ENCODE measurements around the gene TGFB3.

The TGFB3 gene

GRCh38 chr14:75967866-75968265, 13.9 kb downstream of the TGFB3 start:
- H3K9ac ChIP-seq (ENCODE audit: low read depth in 1 of 2, low read length in 2 of 2): no peak overlapping the region
- no peaks in the 10 kb centered on the region for H3K4me1 ChIP-seq (ENCODE audit: control insufficient read depth in 2 of 2, insufficient read depth in 2 of 2, low read length in 2 of 2)
- H3K9me3 ChIP-seq (ENCODE audit: control insufficient read depth in 2 of 2, low read length in 2 of 2): no peaks in the 10 kb centered on the region
- no peak overlapping the region for H3K4me3 ChIP-seq (ENCODE audit: low read length in 2 of 2)
- no peak overlapping the region for H3K27ac ChIP-seq (ENCODE audit: low read depth in 2 of 2, low read length in 2 of 2)
- H3K36me3 ChIP-seq (ENCODE audit: control insufficient read depth in 2 of 2, insufficient read depth in 2 of 2, low read length in 2 of 2): no peaks in the 10 kb centered on the region
- no peaks in the 10 kb centered on the region for H3K27me3 ChIP-seq (ENCODE audit: control insufficient read depth in 2 of 2, insufficient read depth in 2 of 2, low read length in 2 of 2)

- Histone ChIP-seq H3K4me1 (ENCODE audit: control insufficient read depth in 2 of 2, insufficient read depth in 2 of 2, low read length in 2 of 2) (no peaks in the 10 kb centered on the region), H3K9me3 (ENCODE audit: control insufficient read depth in 2 of 2, low read length in 2 of 2) (no peaks in the 10 kb centered on the region), H3K4me3 (ENCODE audit: low read length in 2 of 2) (no peak overlapping the region), H3K27ac (ENCODE audit: low read depth in 2 of 2, low read length in 2 of 2) (no peak overlapping the region), H3K36me3 (ENCODE audit: control insufficient read depth in 2 of 2, insufficient read depth in 2 of 2, low read length in 2 of 2) (peaks cover 3 to 5% of the 10 kb centered on the region in 2 donors), H3K27me3 (ENCODE audit: control insufficient read depth in 2 of 2, insufficient read depth in 2 of 2, low read length in 2 of 2) (no peaks in the 10 kb centered on the region), H3K9ac (ENCODE audit: low read depth in 1 of 2, low read length in 2 of 2) (no peak overlapping the region)
These were observed 20.1 kb downstream of the TGFB3 start for GRCh38 chr14:75961662-75962061.

GRCh38 chr14:75960231-75960630, 21.6 kb downstream of the TGFB3 start:
- peaks cover 5% of the 10 kb centered on the region in 2 donors for H3K36me3 ChIP-seq (ENCODE audit: control insufficient read depth in 2 of 2, insufficient read depth in 2 of 2, low read length in 2 of 2)
- H3K4me1 ChIP-seq (ENCODE audit: control insufficient read depth in 2 of 2, insufficient read depth in 2 of 2, low read length in 2 of 2): no peaks in the 10 kb centered on the region
- H3K9ac ChIP-seq (ENCODE audit: low read depth in 1 of 2, low read length in 2 of 2): no peak overlapping the region

GRCh38 chr14:75959031-75959430, 22.8 kb downstream of the TGFB3 start:
- Histone ChIP-seq H3K4me3 (ENCODE audit: low read length in 2 of 2) (no peak overlapping the region), H3K36me3 (ENCODE audit: control insufficient read depth in 2 of 2, insufficient read depth in 2 of 2, low read length in 2 of 2) (peaks cover 5 to 11% of the 10 kb centered on the region in 2 donors), H3K9ac (ENCODE audit: low read depth in 1 of 2, low read length in 2 of 2) (no peak overlapping the region), H3K4me1 (ENCODE audit: control insufficient read depth in 2 of 2, insufficient read depth in 2 of 2, low read length in 2 of 2) (no peaks in the 10 kb centered on the region), H3K27ac (ENCODE audit: low read depth in 2 of 2, low read length in 2 of 2) (no peak overlapping the region), H3K27me3 (ENCODE audit: control insufficient read depth in 2 of 2, insufficient read depth in 2 of 2, low read length in 2 of 2) (no peaks in the 10 kb centered on the region), H3K9me3 (ENCODE audit: control insufficient read depth in 2 of 2, low read length in 2 of 2) (no peaks in the 10 kb centered on the region)

More at GRCh38 chr14:75960231-75960630, 21.6 kb downstream of the TGFB3 start:
- Histone ChIP-seq H3K4me3 (ENCODE audit: low read length in 2 of 2) (no peak overlapping the region), H3K27me3 (ENCODE audit: control insufficient read depth in 2 of 2, insufficient read depth in 2 of 2, low read length in 2 of 2) (no peaks in the 10 kb centered on the region), H3K27ac (ENCODE audit: low read depth in 2 of 2, low read length in 2 of 2) (no peak overlapping the region), H3K9me3 (ENCODE audit: control insufficient read depth in 2 of 2, low read length in 2 of 2) (no peaks in the 10 kb centered on the region)

- Histone ChIP-seq H3K9me3 (ENCODE audit: control insufficient read depth in 2 of 2, low read length in 2 of 2) (no peaks in the 10 kb centered on the region), H3K36me3 (ENCODE audit: control insufficient read depth in 2 of 2, insufficient read depth in 2 of 2, low read length in 2 of 2) (peaks cover 0 to 8% of the 10 kb centered on the region in 2 donors), H3K27me3 (ENCODE audit: control insufficient read depth in 2 of 2, insufficient read depth in 2 of 2, low read length in 2 of 2) (no peaks in the 10 kb centered on the region), H3K9ac (ENCODE audit: low read depth in 1 of 2, low read length in 2 of 2) (no peak overlapping the region), H3K27ac (ENCODE audit: low read depth in 2 of 2, low read length in 2 of 2) (no peak overlapping the region), H3K4me3 (ENCODE audit: low read length in 2 of 2) (no peak overlapping the region), H3K4me1 (ENCODE audit: control insufficient read depth in 2 of 2, insufficient read depth in 2 of 2, low read length in 2 of 2) (no peaks in the 10 kb centered on the region)
These were observed 29.3 kb downstream of the TGFB3 start for GRCh38 chr14:75952489-75952888.

- Histone ChIP-seq H3K4me1 (ENCODE audit: control insufficient read depth in 2 of 2, insufficient read depth in 2 of 2, low read length in 2 of 2) (no peaks in the 10 kb centered on the region), H3K9me3 (ENCODE audit: control insufficient read depth in 2 of 2, low read length in 2 of 2) (no peaks in the 10 kb centered on the region), H3K27ac (ENCODE audit: low read depth in 2 of 2, low read length in 2 of 2) (no peak overlapping the region), H3K4me3 (ENCODE audit: low read length in 2 of 2) (no peak overlapping the region), H3K27me3 (ENCODE audit: control insufficient read depth in 2 of 2, insufficient read depth in 2 of 2, low read length in 2 of 2) (no peaks in the 10 kb centered on the region), H3K36me3 (ENCODE audit: control insufficient read depth in 2 of 2, insufficient read depth in 2 of 2, low read length in 2 of 2) (no peaks in the 10 kb centered on the region), H3K9ac (ENCODE audit: low read depth in 1 of 2, low read length in 2 of 2) (no peak overlapping the region)
These were observed 35.0 kb downstream of the TGFB3 start for GRCh38 chr14:75946785-75947184.

- Histone ChIP-seq H3K9ac (ENCODE audit: low read depth in 1 of 2, low read length in 2 of 2) (no peak overlapping the region), H3K4me1 (ENCODE audit: control insufficient read depth in 2 of 2, insufficient read depth in 2 of 2, low read length in 2 of 2) (no peaks in the 10 kb centered on the region), H3K4me3 (ENCODE audit: low read length in 2 of 2) (no peak overlapping the region), H3K36me3 (ENCODE audit: control insufficient read depth in 2 of 2, insufficient read depth in 2 of 2, low read length in 2 of 2) (no peaks in the 10 kb centered on the region), H3K9me3 (ENCODE audit: control insufficient read depth in 2 of 2, low read length in 2 of 2) (no peaks in the 10 kb centered on the region), H3K27ac (ENCODE audit: low read depth in 2 of 2, low read length in 2 of 2) (no peak overlapping the region), H3K27me3 (ENCODE audit: control insufficient read depth in 2 of 2, insufficient read depth in 2 of 2, low read length in 2 of 2) (no peaks in the 10 kb centered on the region)
These were observed 37.1 kb downstream of the TGFB3 start for GRCh38 chr14:75944607-75945241.

- H3K27me3 ChIP-seq (ENCODE audit: control insufficient read depth in 2 of 2, insufficient read depth in 2 of 2, low read length in 2 of 2): no peaks in the 10 kb centered on the region
- no peaks in the 10 kb centered on the region for H3K9me3 ChIP-seq (ENCODE audit: control insufficient read depth in 2 of 2, low read length in 2 of 2)
- H3K36me3 ChIP-seq (ENCODE audit: control insufficient read depth in 2 of 2, insufficient read depth in 2 of 2, low read length in 2 of 2): no peaks in the 10 kb centered on the region
- H3K27ac ChIP-seq (ENCODE audit: low read depth in 2 of 2, low read length in 2 of 2): no peak overlapping the region
- H3K4me1 ChIP-seq (ENCODE audit: control insufficient read depth in 2 of 2, insufficient read depth in 2 of 2, low read length in 2 of 2): no peaks in the 10 kb centered on the region
- H3K9ac ChIP-seq (ENCODE audit: low read depth in 1 of 2, low read length in 2 of 2): no peak overlapping the region
- H3K4me3 ChIP-seq (ENCODE audit: low read length in 2 of 2): no peak overlapping the region
These were observed 40.8 kb downstream of the TGFB3 start for GRCh38 chr14:75941030-75941429.

GRCh38 chr14:75939200-75939599, 42.6 kb downstream of the TGFB3 start:
- no peak overlapping the region for H3K27ac ChIP-seq (ENCODE audit: low read depth in 2 of 2, low read length in 2 of 2)
- no peaks in the 10 kb centered on the region for H3K27me3 ChIP-seq (ENCODE audit: control insufficient read depth in 2 of 2, insufficient read depth in 2 of 2, low read length in 2 of 2)
- H3K9ac ChIP-seq (ENCODE audit: low read depth in 1 of 2, low read length in 2 of 2): no peak overlapping the region
- H3K9me3 ChIP-seq (ENCODE audit: control insufficient read depth in 2 of 2, low read length in 2 of 2): no peaks in the 10 kb centered on the region
- H3K36me3 ChIP-seq (ENCODE audit: control insufficient read depth in 2 of 2, insufficient read depth in 2 of 2, low read length in 2 of 2): no peaks in the 10 kb centered on the region
- no peaks in the 10 kb centered on the region for H3K4me1 ChIP-seq (ENCODE audit: control insufficient read depth in 2 of 2, insufficient read depth in 2 of 2, low read length in 2 of 2)
- no peak overlapping the region for H3K4me3 ChIP-seq (ENCODE audit: low read length in 2 of 2)

GRCh38 chr14:75934998-75935628, 46.7 kb downstream of the TGFB3 start:
- no peak overlapping the region for H3K4me3 ChIP-seq (ENCODE audit: low read length in 2 of 2)
- no peak overlapping the region for H3K9ac ChIP-seq (ENCODE audit: low read depth in 1 of 2, low read length in 2 of 2)

More at GRCh38 chr14:75934998-75935628, 46.7 kb downstream of the TGFB3 start:
- H3K36me3 ChIP-seq (ENCODE audit: control insufficient read depth in 2 of 2, insufficient read depth in 2 of 2, low read length in 2 of 2): peaks cover 0 to 2% of the 10 kb centered on the region in 2 donors
- no peaks in the 10 kb centered on the region for H3K27me3 ChIP-seq (ENCODE audit: control insufficient read depth in 2 of 2, insufficient read depth in 2 of 2, low read length in 2 of 2)
- no peak overlapping the region for H3K27ac ChIP-seq (ENCODE audit: low read depth in 2 of 2, low read length in 2 of 2)
- no peaks in the 10 kb centered on the region for H3K9me3 ChIP-seq (ENCODE audit: control insufficient read depth in 2 of 2, low read length in 2 of 2)
- H3K4me1 ChIP-seq (ENCODE audit: control insufficient read depth in 2 of 2, insufficient read depth in 2 of 2, low read length in 2 of 2): no peaks in the 10 kb centered on the region

Data from mucosa of rectum (tissue), 2 donors.